BLaER1 treated with 17β-estradiol and CSF1 and Interleukin-3, amounts not matched to agents 10 nM and 100 nM (cell line): ENCODE data around the gene FAM193B.
A peak's percentile ranks its signal among the peaks of the same experiment; 100 is the strongest.

Source experiments
- H3K27ac ChIP-seq, 11 experiments: shearing (Covaris generic); formaldehyde crosslinking; 2 replicates each; pipeline ENCODE4 v1.8.1; 2022
- H3K27me3 ChIP-seq, 11 experiments: shearing (Covaris generic); formaldehyde crosslinking; 2 replicates each; pipeline ENCODE4 v1.8.1; 2022
- H3K36me3 ChIP-seq, 11 experiments: shearing (Covaris generic); formaldehyde crosslinking; 2 replicates each; pipeline ENCODE4 v1.8.1; 2022
- H3K4me1 ChIP-seq, 10 experiments: shearing (Covaris generic); formaldehyde crosslinking; 2 replicates each; pipeline ENCODE4 v1.8.1; 2022
- H3K4me2 ChIP-seq, 11 experiments: shearing (Covaris generic); formaldehyde crosslinking; 2 replicates each; pipeline ENCODE4 v1.8.1; 2022
- H3K4me3 ChIP-seq, 10 experiments: shearing (Covaris generic); formaldehyde crosslinking; 2 replicates each; pipeline ENCODE4 v1.8.1; 2022
- H3K9ac ChIP-seq, 11 experiments: shearing (Covaris generic); formaldehyde crosslinking; 2 replicates each; pipeline ENCODE4 v1.8.1; 2022
- H3K9me3 ChIP-seq, 11 experiments: shearing (Covaris generic); formaldehyde crosslinking; replicated peaks in 1 of 11; 2 replicates each; pipeline ENCODE4 v1.8.1; 2022
- H4K20me1 ChIP-seq, 11 experiments: shearing (Covaris generic); formaldehyde crosslinking; 2 replicates each; pipeline ENCODE4 v1.8.1; 2022
- Cebpa-rat ChIP-seq, 11 experiments: shearing (Covaris generic); IDR thresholded peaks; 2 replicates each; pipeline ENCODE4 v1.8.1; 2022

FAM193B gene

DNA sequence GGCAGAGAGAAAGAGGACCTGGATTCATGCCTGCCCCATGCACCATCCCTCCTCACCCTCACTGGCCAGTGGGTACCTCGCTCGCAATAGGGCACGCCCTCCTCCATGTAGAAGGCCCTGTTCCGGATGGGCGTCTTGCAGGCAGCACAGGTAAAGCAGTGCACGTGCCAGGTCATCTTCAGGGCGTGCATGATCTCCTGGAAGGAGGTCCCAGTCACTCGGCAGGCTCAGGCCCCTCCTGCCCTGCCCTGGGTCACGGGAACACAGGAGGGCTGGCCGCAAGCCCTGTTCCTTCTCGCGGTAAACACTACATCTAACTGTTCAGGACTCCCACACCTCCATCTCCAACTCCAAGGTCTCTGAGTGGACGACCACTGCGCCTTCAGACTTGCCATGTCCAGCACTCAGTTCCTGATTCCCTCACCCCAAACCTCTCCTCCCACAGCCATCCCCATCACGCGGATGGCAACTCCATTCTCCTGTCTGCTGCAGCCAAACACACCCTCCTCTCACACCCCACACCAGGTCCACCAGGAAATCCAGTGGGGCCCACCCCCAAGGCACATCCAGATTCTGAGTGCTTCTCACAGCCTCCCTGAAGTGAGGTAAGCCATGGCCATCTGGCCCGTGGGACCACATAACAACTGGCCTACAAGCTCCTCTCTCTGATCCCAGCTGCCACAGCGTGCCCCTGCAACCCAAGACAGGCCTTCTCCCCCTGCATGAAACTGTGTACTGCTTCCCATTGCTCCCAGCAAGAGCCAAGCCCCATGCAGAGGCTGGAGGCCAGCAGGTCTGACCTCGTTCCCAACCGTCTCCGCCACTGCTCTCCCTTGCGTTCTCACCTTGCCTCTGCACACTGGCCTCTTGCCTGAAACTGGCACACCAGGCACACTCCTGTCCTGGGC is 70.1 kb downstream of the FAM193B start:
- TF ChIP-seq Cebpa-rat (IDR thresholded peaks at IDR 0.05) = no peak
- Histone ChIP-seq H3K4me1 (peaks cover 22 to 66% (median 50%) of the 10 kb centered on the region in 10 experiments), H3K4me3 (no peak overlapping the region), H3K27ac (peak overlapping the region in 2 of 11 experiments; percentile 57; a peak in 3 of 22 replicates), H3K4me2 (no peak overlapping the region), H3K9me3 (no peaks in the 10 kb centered on the region), H4K20me1 (peaks cover 5 to 98% (median 44%) of the 10 kb centered on the region in 11 experiments; a peak in 21 of 22 replicates), H3K36me3 (peaks cover 57 to 83% (median 75%) of the 10 kb centered on the region in 11 experiments), H3K9ac (peak overlapping the region in 1 of 11 experiments; percentile 28; a peak in 3 of 22 replicates), H3K27me3 (no peaks in the 10 kb centered on the region)

DNA sequence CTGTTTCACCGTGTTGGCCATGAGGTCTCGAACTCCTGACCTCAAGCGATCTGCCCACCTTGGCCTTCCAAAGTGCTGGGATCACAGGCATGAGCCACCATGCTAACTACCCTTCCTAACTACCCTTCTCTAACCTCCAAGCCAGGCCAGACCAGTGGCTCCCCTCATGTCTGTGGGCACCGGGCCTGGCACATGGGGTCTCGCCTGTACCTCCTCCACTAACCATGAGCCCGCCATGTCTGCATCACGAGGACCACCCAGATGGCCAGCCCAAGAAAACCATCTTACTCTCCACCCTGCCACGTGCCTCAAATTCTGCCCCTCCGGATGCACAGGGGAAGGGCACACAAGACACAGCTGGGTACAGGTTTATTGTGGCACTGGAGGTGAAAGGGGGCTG is 71.3 kb downstream of the FAM193B start:
- H3K4me3 ChIP-seq = no peak overlapping the region
- H3K36me3 ChIP-seq = peaks cover 48 to 71% (median 63%) of the 10 kb centered on the region in 11 experiments
- TF ChIP-seq Cebpa-rat (IDR thresholded peaks at IDR 0.05) = no peak
- no peaks in the 10 kb centered on the region for H3K9me3 ChIP-seq
- H3K27ac ChIP-seq = no peak overlapping the region; a peak in 1 of 22 replicates
- H3K4me1 ChIP-seq = peaks cover 28 to 68% (median 50%) of the 10 kb centered on the region in 10 experiments
- no peak overlapping the region for H3K4me2 ChIP-seq
- H3K9ac ChIP-seq = no peak overlapping the region
- peaks cover 0 to 97% (median 35%) of the 10 kb centered on the region in 11 experiments; a peak in 18 of 22 replicates for H4K20me1 ChIP-seq
- H3K27me3 ChIP-seq = no peaks in the 10 kb centered on the region

DNA sequence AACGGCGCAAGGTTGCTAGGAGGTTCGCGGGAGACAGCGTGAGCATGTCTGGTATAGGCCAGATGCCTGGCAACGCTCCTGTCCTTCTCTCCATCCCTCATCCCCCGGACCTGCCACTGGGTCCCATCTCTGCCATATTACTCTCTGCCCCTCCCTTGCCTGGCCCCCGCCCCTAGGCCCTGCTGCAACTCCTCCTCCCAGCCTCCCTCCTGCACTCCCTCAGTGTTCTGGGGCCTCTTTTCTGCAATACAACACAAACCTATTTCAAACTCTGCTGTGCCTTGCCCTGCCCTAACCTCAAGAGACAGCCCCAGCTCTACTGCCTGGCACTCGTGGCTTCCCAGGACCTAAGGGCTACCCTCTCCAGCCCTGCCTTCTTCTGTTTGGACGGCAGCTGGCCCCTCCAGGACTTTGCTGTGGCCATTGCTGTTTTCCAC is 72.0 kb downstream of the FAM193B start:
- peaks cover 0 to 95% (median 31%) of the 10 kb centered on the region in 11 experiments; a peak in 15 of 22 replicates for H4K20me1 ChIP-seq
- no peaks in the 10 kb centered on the region for H3K27me3 ChIP-seq
- peaks cover 41 to 64% (median 56%) of the 10 kb centered on the region in 11 experiments for H3K36me3 ChIP-seq
- peaks cover 35 to 69% (median 55%) of the 10 kb centered on the region in 10 experiments for H3K4me1 ChIP-seq
- TF ChIP-seq Cebpa-rat (IDR thresholded peaks at IDR 0.05) = no peak
- H3K9ac ChIP-seq = no peak overlapping the region
- peak overlapping the region in 3 of 11 experiments; percentile 12 to 30 (median 17); a peak in 4 of 22 replicates for H3K27ac ChIP-seq
- H3K9me3 ChIP-seq = no peaks in the 10 kb centered on the region
- peak overlapping the region in 2 of 11 experiments; percentile 92 to 94; a peak in 3 of 22 replicates for H3K4me2 ChIP-seq
- no peak overlapping the region for H3K4me3 ChIP-seq

DNA sequence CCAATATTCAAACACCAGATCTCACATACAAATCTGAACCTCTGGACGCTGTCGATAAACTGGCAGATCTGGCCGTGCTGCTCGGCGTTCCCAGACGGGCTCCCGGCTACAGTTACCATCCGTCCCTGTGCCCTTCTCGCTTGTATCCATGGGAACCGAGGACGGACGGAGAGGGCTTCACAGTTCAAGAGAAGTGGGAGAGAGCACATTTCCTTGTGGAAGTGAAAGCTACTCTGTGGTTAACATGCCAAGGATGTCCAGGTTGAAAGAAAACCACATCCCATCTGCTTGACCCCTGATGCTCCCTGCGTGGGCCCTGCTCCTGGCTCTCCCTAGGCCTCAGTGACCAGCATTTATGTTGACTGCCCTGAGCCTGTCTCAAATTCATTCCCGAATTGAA is 74.6 kb downstream of the FAM193B start:
- H3K4me3 ChIP-seq = peak overlapping the region in 5 of 10 experiments; percentile 14 to 48 (median 16); a peak in 5 of 20 replicates
- no peak for TF ChIP-seq Cebpa-rat (IDR thresholded peaks at IDR 0.05)
- peaks cover 58 to 94% (median 74%) of the 10 kb centered on the region in 10 experiments for H3K4me1 ChIP-seq
- H3K9ac ChIP-seq = peak overlapping the region in 9 of 11 experiments; percentile 58 to 78 (median 72); a peak in 19 of 22 replicates
- H3K9me3 ChIP-seq = no peaks in the 10 kb centered on the region
- peak overlapping the region in 10 of 11 experiments; percentile 45 to 91 (median 84); a peak in 20 of 22 replicates for H3K27ac ChIP-seq
- H3K4me2 ChIP-seq = peak overlapping the region; percentile 80 to 95 (median 89)
- peaks cover 0 to 72% (median 24%) of the 10 kb centered on the region in 11 experiments; a peak in 14 of 22 replicates for H4K20me1 ChIP-seq
- H3K27me3 ChIP-seq = no peaks in the 10 kb centered on the region
- peaks cover 20 to 38% (median 32%) of the 10 kb centered on the region in 11 experiments for H3K36me3 ChIP-seq

DNA sequence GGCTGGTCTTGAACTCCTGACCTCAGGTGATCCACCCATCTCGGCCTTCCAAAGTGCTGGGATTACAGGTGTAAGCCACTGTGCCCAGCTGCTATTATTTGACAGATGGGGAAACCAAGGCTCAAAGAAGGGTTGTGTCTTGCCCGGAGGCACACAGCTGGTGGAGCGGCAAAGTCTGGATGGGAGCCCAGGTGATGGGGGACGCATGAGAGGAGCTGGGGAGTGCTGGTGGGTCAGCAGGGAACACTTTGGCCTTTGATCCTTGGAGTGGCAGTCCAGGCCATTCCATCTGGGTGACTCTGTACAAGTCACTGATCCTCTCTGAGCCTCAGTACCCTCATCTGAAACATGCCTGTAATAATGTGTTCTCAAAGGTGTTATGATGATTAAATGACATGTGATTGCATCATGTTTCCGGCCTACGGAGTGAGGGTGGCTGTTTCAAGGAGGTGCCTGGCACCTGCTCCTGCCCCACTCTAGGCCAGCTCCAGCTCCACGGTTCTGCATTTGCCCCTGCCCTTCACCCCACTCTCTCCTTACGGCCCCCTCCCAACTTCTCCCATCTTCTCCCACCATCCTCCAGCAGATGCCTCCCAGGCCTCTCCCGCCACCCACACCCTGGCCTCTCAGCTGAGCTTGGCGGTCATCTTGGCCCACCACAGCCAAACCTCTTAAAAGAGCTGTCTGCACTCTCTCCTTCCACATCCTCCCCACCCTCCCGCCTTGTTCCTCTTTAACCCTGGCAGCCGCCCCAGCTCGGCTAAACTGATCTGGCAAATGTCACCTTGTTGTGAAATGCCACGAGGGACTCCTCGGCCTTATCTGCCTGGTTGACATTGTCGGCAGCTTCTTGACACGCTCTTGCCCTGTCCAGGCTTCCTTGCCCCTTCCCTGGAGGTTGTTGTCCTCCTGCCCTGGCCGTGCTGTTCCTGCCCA is 75.4 kb downstream of the FAM193B start:
- no peaks in the 10 kb centered on the region for H3K27me3 ChIP-seq
- no peaks in the 10 kb centered on the region for H3K9me3 ChIP-seq
- peaks cover 0 to 72% (median 17%) of the 10 kb centered on the region in 11 experiments; a peak in 14 of 22 replicates for H4K20me1 ChIP-seq
- peak in 8 of 11 experiments; percentile 15 to 85 (median 48); a peak in 10 of 22 replicates for TF ChIP-seq Cebpa-rat (IDR thresholded peaks at IDR 0.05)
- peaks cover 66 to 94% (median 82%) of the 10 kb centered on the region in 10 experiments for H3K4me1 ChIP-seq
- H3K27ac ChIP-seq = peak overlapping the region in 10 of 11 experiments; percentile 45 to 91 (median 84); a peak in 20 of 22 replicates
- H3K9ac ChIP-seq = peak overlapping the region in 9 of 11 experiments; percentile 58 to 78 (median 72); a peak in 20 of 22 replicates
- peaks cover 12 to 30% (median 24%) of the 10 kb centered on the region in 11 experiments for H3K36me3 ChIP-seq
- H3K4me2 ChIP-seq = peak overlapping the region; percentile 80 to 95 (median 89)
- peak overlapping the region in 5 of 10 experiments; percentile 15 to 48 (median 21); a peak in 6 of 20 replicates for H3K4me3 ChIP-seq

DNA sequence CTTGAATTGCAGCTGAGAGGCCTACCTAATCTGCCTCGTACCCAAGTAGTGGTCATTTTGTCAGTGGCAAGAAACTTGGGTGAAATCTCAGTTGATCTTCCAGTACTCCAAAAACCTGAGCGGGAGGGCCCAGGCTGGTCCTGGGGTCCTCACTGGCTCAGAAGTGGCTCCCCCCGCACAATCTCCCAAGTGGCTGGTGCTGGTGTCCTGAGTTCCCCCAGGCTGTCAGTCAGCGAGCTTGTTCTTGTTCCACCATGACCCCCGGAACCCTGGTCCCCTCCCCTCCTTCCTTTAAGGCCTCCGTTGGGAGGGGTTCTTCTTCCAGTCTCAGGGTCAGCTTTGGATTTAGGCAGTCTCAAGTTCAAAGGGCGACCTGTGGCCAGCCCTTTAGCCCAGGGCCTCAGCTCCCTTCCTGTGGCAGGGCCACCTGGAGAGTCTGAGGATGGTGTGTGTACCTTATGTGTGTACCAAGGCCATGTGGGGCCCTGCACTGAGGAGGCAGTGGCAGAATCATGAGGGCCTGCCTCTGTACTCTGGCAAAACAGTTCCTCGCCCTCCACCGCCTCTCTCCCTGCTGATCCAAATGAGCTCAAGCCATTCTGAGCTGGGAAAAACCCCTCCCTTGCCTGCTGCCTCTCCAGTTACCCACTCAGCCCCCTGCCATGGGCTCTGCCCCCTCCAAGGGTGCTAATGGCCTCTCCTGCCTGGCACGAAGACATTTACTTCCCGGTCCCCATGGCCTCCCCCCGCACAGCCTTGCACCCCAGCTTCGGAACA is 76.5 kb downstream of the FAM193B start:
- Histone ChIP-seq H3K4me1 (peaks cover 68 to 91% (median 84%) of the 10 kb centered on the region in 10 experiments), H3K36me3 (peaks cover under 1 to 19% (median 13%) of the 10 kb centered on the region in 11 experiments; a peak in 20 of 22 replicates), H3K27me3 (no peaks in the 10 kb centered on the region), H3K4me2 (peak overlapping the region; percentile 80 to 95 (median 89)), H3K9me3 (no peaks in the 10 kb centered on the region), H3K9ac (peak overlapping the region in 8 of 11 experiments; percentile 14 to 78 (median 69); a peak in 15 of 22 replicates), H3K4me3 (peak overlapping the region in 1 of 10 experiments; percentile 2; a peak in 1 of 20 replicates), H4K20me1 (peaks cover 0 to 61% (median 7%) of the 10 kb centered on the region in 11 experiments; a peak in 11 of 22 replicates), H3K27ac (peak overlapping the region in 8 of 11 experiments; percentile 79 to 91 (median 84); a peak in 16 of 22 replicates)
- TF ChIP-seq Cebpa-rat (IDR thresholded peaks at IDR 0.05) = no peak

DNA sequence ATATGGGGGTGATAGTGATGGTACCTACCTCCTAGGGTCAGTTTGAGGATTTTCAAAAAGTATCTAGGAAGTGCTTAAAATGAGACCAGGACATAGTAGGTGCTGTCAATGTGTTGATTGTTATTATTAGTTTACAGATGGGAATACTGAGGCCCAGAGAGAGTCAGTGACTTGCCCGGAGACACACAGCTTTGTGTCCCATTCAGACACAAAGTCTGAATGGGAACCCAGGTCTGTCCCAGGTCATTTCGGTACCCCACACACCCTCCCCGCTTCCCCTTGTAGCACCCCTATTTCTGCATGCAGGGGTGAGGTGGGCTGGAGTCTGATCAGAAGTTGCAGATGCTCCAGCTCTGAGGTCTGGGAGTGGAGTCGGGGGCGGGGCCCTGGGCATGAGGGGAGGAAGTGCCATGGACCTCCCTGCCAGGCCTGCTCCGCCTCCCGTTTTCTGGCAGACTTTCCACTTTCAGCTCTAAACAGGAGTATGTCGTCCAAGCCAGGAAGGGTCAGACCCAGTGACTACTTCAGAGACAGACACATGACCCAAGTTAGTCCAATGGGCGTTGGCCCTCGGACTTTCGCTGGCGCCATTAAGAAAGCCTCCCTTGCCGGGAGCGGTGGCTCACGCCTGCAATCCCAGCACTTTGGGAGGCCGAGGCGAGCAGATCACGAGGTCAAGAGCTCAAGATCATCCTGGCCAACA is 77.7 kb downstream of the FAM193B start:
- Histone ChIP-seq H3K4me3 (no peak overlapping the region), H3K9ac (0 out of 22 replicates have a peak overlapping the region, but pooled peaks of 1 of the 11 experiments have one; percentile 74), H3K4me1 (peaks cover 75 to 88% (median 86%) of the 10 kb centered on the region in 10 experiments), H3K4me2 (peak overlapping the region in 10 of 11 experiments; percentile 0 to 95 (median 84); a peak in 13 of 22 replicates), H3K27ac (peak overlapping the region in 3 of 11 experiments; percentile 79 to 89 (median 83); a peak in 4 of 22 replicates), H4K20me1 (peaks cover 6 to 59% (median 11%) of the 10 kb centered on the region in 11 experiments; a peak in 21 of 22 replicates), H3K9me3 (no peaks in the 10 kb centered on the region), H3K27me3 (no peaks in the 10 kb centered on the region), H3K36me3 (peaks cover 0 to 12% (median 8%) of the 10 kb centered on the region in 11 experiments; a peak in 19 of 22 replicates)
- no peak for TF ChIP-seq Cebpa-rat (IDR thresholded peaks at IDR 0.05)
